ENCODE data around the gene P4HA2. TPM values are rescaled to one million over a fixed set of nuclear protein-coding genes. Genes with fewer than 3 reads are reported as not detected.

The P4HA2 gene
- total and polyA plus RNA-seq, 2 of the 8 experiments (the other 6 are each of a cell fraction or from before 2014, with no cell fraction given): 7.4 to 9.3 TPM

DNA sequence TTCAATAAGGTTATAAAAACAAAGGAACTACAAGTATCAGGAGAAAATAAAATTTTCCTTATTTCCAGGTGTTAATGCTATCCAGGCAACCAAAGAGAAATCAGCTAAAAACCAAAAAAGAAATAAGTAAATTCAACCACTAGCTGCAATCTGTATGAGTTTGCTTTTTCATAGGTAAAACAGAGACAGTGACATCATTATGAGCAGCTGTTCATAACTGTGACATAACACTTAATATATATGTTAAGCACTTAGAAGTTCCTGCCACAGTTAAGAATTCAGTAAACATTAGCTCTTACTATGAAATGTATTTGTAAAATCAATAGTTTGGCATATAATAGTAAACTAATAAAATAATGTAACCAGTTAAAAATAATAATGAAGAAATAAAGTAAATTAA, 20.9 kb downstream of the P4HA2 start (continued):
- no peak for TF ChIP-seq ASH2L (IDR thresholded peaks at IDR 0.05; ENCODE audit: low read length)
- TF ChIP-seq CHD1 (IDR thresholded peaks at IDR 0.05; ENCODE audit: low read depth, low read length): no peak
- TF ChIP-seq JUN (IDR thresholded peaks at IDR 0.05; ENCODE audit: low read depth, low read length): no peak

All from H1 (cell line).